Measurements from ENCODE around the gene CAPN7.

GRCh38 chr3:15217841-15218267 lies 11.8 kb downstream of the CAPN7 start:
- TF ChIP-seq EZH2phosphoT487 (IDR thresholded peaks at IDR 0.05) (no peak), CTCF (IDR thresholded peaks at IDR 0.05) (no peak)
